OCI-LY3 (cell line): ENCODE results near the gene SPDYE2B.
"Not testable (repeated sequence)": the region's sequence is repeated elsewhere in the genome, so short reads cannot be mapped to it uniquely, and the experiment has no call there.

Experiments used
- H2AFZ ChIP-seq: fragments of 200-600, 300-600 bp; shearing (Covaris generic); 2 replicates; pipeline ENCODE4 v1.6.0; 2014; ENCODE audit warnings: antibody characterized with exemption, low read depth, low read length
- H3K27ac ChIP-seq: fragments of 200-600, 300-600 bp; sonication (generic); 2 replicates; pipeline ENCODE4 v1.5.1; 2014; ENCODE audit warnings: mild to moderate bottlenecking, low read length, moderate library complexity, mixed read lengths
- H3K27me3 ChIP-seq: fragments of 200-600, 300-600 bp; sonication (generic); 2 replicates; pipeline ENCODE4 v1.6.1; 2014; ENCODE audit warnings: low read depth, low read length, mixed read lengths
- H3K36me3 ChIP-seq: fragments of 200-600, 300-600 bp; sonication (generic); replicated peaks from 2 replicates; pipeline ENCODE3; 2014; ENCODE audit warnings: low read depth, low read length, mixed read lengths
- H3K4me1 ChIP-seq: fragments of 300-600, 200-600 bp; sonication (generic); 2 replicates; pipeline ENCODE4 v1.6.1; 2014; ENCODE audit warnings: low read length, mixed read lengths
- H3K4me2 ChIP-seq: fragments of 200-600, 300-600 bp; sonication (generic); 2 replicates; pipeline ENCODE4 v1.6.1; 2014; ENCODE audit warnings: low read length, mixed read lengths
- H3K4me3 ChIP-seq: fragments of 300-600, 200-600 bp; sonication (generic); 2 replicates; pipeline ENCODE4 v1.5.1; 2014; ENCODE audit warnings: antibody characterized with exemption, mild to moderate bottlenecking, low read length, moderate library complexity
- H3K79me2 ChIP-seq: fragments of 300-600, 200-600 bp; shearing (Covaris generic); 2 replicates; pipeline ENCODE4 v1.6.1; 2014; ENCODE audit warnings: mild to moderate bottlenecking, low read length, mixed read lengths
- H3K9ac ChIP-seq: fragments of 300-600, 200-600 bp; shearing (Covaris generic); 2 replicates; pipeline ENCODE4 v1.6.0; 2014; ENCODE audit warnings: mild to moderate bottlenecking, low read length, moderate library complexity
- H3K9me3 ChIP-seq: fragments of 200-600, 300-600 bp; shearing (Covaris generic); 2 replicates; pipeline ENCODE4 v1.6.1; 2014; ENCODE audit warnings: low read length, mixed read lengths; ENCODE audit not compliant: insufficient read depth
- H4K20me1 ChIP-seq: fragments of 200-600, 300-600 bp; sonication (generic); 2 replicates; pipeline ENCODE4 v1.6.1; 2016; ENCODE audit warnings: low read length, mixed read lengths; ENCODE audit not compliant: insufficient read depth

SPDYE2B gene

DNA sequence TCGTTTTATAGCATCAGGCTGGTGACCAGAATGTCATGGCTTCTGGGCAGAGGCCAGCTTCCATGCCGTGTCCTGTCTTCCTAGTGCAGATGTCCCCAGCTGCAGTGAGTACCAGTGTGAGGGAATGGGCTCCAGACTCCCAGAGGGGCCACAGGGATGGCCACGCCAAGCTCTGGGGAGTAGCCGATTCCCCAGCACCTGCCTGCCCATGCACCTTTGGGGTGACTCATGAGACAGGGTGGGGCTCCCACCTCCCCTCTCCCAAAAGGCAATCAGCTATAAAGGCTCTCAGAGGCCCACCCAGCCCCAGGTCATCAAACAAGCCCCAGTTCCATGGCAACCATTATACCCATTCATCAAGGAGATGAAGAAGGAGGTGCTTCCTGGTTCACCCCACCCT is at the start of gene SPDYE2B:
Gene SPDYE2B (plus strand): TSS at position 396 of the 400 bp plus-strand sequence. CDS start 2,030 bp downstream, outside the sequence.
- not testable (repeated sequence) for H3K9ac ChIP-seq, H3K4me2 ChIP-seq, H3K4me3 ChIP-seq, H3K4me1 ChIP-seq, H3K27me3 ChIP-seq, H3K9me3 ChIP-seq, H2AFZ ChIP-seq, H3K36me3 ChIP-seq, H3K79me2 ChIP-seq, H4K20me1 ChIP-seq, H3K27ac ChIP-seq

- H4K20me1 ChIP-seq, H3K79me2 ChIP-seq, H3K9me3 ChIP-seq, H3K27ac ChIP-seq, H3K36me3 ChIP-seq, H3K4me3 ChIP-seq, H2AFZ ChIP-seq, H3K27me3 ChIP-seq, H3K4me1 ChIP-seq, H3K4me2 ChIP-seq, H3K9ac ChIP-seq: not testable (repeated sequence)
Measured at GRCh38 chr7:102602317-102602716, 47.8 kb upstream of the SPDYE2B start.

DNA sequence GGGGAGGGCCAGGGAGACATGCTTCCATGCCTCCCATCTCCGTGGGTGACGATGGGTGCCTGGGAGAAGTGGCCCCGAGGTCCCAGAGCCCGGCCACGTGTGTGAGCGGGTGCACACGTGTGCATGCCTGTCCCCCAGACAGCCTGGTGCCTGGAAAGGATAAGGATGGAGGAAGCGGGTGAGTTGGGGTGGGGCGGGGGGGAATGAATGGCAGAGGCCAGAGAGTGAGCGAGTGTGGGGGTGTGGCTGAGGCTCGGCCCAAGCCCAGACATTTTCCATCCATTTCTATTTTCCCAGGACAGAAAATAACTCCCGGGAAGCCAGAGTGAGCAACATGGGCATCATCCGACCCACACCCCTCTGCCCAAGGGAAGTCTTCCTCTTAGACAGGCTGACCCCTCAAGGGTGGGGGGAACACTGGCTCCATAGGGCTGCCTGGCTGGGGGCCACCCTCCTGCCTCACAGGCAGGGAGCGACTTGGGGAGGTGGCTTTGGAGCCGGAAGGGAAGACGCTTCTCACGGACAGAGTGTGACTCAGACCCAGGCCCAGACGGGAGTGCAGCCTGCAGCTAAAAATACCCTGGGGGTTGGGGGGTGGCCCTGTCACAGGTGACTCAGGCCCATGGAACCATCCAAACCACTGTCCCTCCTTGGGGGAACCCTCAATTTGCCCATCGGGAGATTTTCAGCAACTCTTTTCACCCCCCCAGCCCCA is 45.5 kb upstream of the SPDYE2B start:
- not testable (repeated sequence) for H4K20me1 ChIP-seq, H3K4me3 ChIP-seq, H3K79me2 ChIP-seq, H3K9me3 ChIP-seq, H3K27ac ChIP-seq, H3K36me3 ChIP-seq, H2AFZ ChIP-seq, H3K27me3 ChIP-seq, H3K4me1 ChIP-seq, H3K4me2 ChIP-seq, H3K9ac ChIP-seq

- H3K27me3 ChIP-seq, H3K9me3 ChIP-seq, H3K4me3 ChIP-seq, H3K27ac ChIP-seq, H3K9ac ChIP-seq, H3K36me3 ChIP-seq, H2AFZ ChIP-seq, H3K79me2 ChIP-seq, H3K4me2 ChIP-seq, H4K20me1 ChIP-seq, H3K4me1 ChIP-seq: not testable (repeated sequence)
Measured at GRCh38 chr7:102606848-102607247, 43.3 kb upstream of the SPDYE2B start.

DNA sequence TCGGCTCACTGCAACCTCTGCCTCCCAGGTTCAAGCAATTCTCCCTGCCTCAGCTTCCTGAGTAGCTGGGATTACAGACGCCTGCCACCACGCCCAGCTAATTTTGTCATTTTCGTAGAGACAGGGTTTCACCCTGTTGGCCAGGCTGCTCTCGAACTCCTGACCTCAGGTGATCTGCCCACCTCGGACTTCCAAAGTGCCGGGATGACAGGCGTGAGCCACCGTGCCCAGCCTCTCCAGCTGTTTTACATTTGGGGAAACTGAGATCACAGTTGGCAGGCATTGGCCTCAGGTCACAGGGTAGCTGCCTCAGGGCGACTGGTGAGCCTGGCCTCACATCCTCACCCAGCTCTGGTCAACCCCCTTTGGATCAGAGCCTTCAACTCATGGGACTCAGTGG is 40.4 kb upstream of the SPDYE2B start:
- H2AFZ ChIP-seq, H3K27ac ChIP-seq, H4K20me1 ChIP-seq, H3K4me3 ChIP-seq, H3K4me1 ChIP-seq, H3K9ac ChIP-seq, H3K36me3 ChIP-seq, H3K27me3 ChIP-seq, H3K4me2 ChIP-seq, H3K9me3 ChIP-seq, H3K79me2 ChIP-seq: not testable (repeated sequence)

DNA sequence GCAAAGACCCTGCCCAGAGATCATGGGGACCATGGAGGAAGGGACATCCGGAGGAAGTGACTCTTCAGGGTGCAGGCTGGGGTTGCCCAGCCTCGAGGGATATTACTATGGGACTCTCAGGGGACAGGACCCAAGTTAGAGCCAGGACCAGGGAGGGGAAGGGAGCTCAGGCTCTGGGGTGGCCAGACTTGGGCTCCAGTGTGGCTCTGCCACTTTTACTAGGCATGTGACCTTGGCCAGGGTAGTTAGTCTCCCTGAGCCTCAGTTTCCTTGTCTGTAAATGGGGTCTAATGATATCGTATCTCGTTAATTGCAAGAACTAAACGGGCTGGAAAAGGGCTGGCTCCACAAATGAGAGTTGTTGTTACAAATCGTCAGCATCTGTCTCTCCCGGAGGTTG is 39.7 kb upstream of the SPDYE2B start:
- not testable (repeated sequence) for H4K20me1 ChIP-seq, H3K9me3 ChIP-seq, H3K9ac ChIP-seq, H3K36me3 ChIP-seq, H3K4me2 ChIP-seq, H2AFZ ChIP-seq, H3K27ac ChIP-seq, H3K4me3 ChIP-seq, H3K4me1 ChIP-seq, H3K79me2 ChIP-seq, H3K27me3 ChIP-seq

DNA sequence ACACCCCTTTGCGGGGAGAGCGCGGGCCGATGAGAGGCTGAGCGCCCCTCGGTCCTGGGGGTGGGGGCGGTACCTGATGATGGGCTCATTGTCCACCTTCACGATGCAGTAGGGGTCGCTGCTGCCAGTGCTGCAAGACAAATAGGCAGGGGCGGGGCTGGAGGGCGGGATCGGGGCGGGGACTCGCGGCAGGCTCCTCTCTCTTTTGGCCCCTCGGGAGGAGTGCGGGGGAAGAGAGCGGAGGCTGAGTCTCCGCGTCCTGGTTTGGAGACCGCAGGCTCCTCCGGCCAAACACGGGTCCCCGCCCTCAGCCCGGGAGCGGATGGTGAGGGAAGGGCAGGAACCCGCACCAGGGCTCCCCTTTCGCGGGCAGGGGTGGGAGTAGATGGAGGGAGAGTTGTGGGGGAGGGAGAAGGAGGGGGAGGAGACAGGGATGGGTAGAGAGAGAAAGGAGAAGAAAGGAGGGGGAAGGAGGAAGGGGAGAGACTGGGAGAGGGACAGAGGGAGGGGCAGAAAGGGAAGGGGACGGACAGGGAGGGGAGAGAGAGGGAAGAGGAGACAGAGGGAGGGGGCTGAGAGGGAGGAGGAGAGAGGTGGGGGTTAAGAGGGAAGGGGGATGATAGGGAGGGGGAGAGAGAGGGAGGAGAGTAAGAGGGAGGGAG is 39.0 kb upstream of the SPDYE2B start:
- H4K20me1 ChIP-seq: not testable (repeated sequence)

DNA sequence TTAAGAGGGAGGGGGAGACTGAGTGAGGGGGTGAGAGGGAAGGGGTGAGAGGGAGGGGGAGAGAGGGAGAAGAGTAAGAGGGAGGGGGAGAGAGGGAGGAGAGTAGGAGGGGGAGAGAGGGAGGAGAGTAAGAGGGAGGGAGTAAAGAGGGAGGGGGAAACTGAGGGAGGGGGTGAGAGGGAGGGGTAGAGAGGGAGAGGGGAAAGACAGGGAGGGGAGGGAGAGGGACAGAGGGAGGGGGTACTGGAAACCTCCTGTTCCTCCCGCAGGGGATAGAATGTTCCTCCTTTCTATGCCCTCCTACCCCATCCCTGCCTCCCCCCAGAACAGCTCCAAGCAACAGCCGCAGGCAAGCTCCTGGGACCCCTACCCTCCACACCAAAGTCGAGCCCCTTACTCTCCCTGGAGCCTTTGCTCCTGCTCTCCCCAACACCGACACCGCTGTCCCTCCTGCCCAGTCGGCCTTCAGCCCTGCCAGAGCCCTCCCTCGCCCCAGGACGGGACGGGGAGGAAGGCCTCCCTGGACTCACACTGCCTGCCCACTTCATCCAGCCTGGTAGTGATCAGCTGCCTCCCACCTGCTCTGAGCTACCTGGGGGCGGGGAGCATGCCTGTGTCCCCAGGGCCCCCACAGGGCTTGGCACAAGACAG is 38.3 kb upstream of the SPDYE2B start:
- Histone ChIP-seq H3K27ac (peak overlapping the region; percentile 64), H3K9ac (peak overlapping the region; percentile 50; the same call in 1 of the 2 replicates), H3K4me2 (peak overlapping the region; percentile 57), H3K4me3 (peak overlapping the region; percentile 59)
- not testable (repeated sequence) for H3K36me3 ChIP-seq, H2AFZ ChIP-seq, H4K20me1 ChIP-seq, H3K27me3 ChIP-seq, H3K9me3 ChIP-seq, H3K4me1 ChIP-seq, H3K79me2 ChIP-seq

More for the DNA sequence above, 39.0 kb upstream of the SPDYE2B start:
- not testable (repeated sequence) for H3K9me3 ChIP-seq, H3K27ac ChIP-seq, H3K36me3 ChIP-seq, H3K27me3 ChIP-seq, H3K4me2 ChIP-seq, H2AFZ ChIP-seq, H3K79me2 ChIP-seq, H3K9ac ChIP-seq, H3K4me1 ChIP-seq, H3K4me3 ChIP-seq

- H3K27me3 ChIP-seq, H2AFZ ChIP-seq, H3K36me3 ChIP-seq, H3K79me2 ChIP-seq, H4K20me1 ChIP-seq, H3K4me1 ChIP-seq, H3K9me3 ChIP-seq: not testable (repeated sequence)
- peak overlapping the region; percentile 61; the same call in 1 of the 2 replicates for H3K4me3 ChIP-seq
- peak overlapping the region; percentile 66; the same call in 1 of the 2 replicates for H3K9ac ChIP-seq
- H3K27ac ChIP-seq: peak overlapping the region; percentile 84
- peak overlapping the region; percentile 68 for H3K4me2 ChIP-seq
Measured at GRCh38 chr7:102613575-102614345, 36.4 kb upstream of the SPDYE2B start.
